Measurements from ENCODE around the gene COMMD2. TPM values are rescaled to one million over a fixed set of nuclear protein-coding genes. Genes with fewer than 3 reads are reported as not detected.

Gene COMMD2
- polyA plus RNA-seq, 1 donor = 65.7 TPM

GRCh38 chr3:149705416-149705815, 46.9 kb downstream of the COMMD2 start:
- no peak for DNase-seq

GRCh38 chr3:149703466-149703865, 48.8 kb downstream of the COMMD2 start:
- no peak for DNase-seq

GRCh38 chr3:149702691-149703441, 49.4 kb downstream of the COMMD2 start:
- no peak for DNase-seq

GRCh38 chr3:149701977-149702350, 50.3 kb downstream of the COMMD2 start:
- no peak for DNase-seq

GRCh38 chr3:149701206-149701976, 50.9 kb downstream of the COMMD2 start:
- no peak for DNase-seq

Other genes starting within 250 kb of the COMMD2 start
- gene WWTR1, start 94.5 kb downstream of the COMMD2 start, polyA plus RNA-seq (ENCODE audit: insufficient read length) = 102 TPM
- gene ANKUB1, start 40.1 kb upstream of the COMMD2 start, polyA plus RNA-seq (ENCODE audit: insufficient read length) = 0.52 TPM
- 97.3 TPM for gene RNF13, start 60.7 kb upstream of the COMMD2 start, polyA plus RNA-seq (ENCODE audit: insufficient read length)
- gene PFN2, start 218.4 kb upstream of the COMMD2 start, polyA plus RNA-seq (ENCODE audit: insufficient read length) = 442 TPM